K562 (cell line): ENCODE measurements around the gene SOX11. TPM values are rescaled to one million over a fixed set of nuclear protein-coding genes. Genes with fewer than 3 reads are reported as not detected.

ENCODE experiments used
- ATAC-seq: fragments of 200-7000 bp; cut with Tn5 transposase; 3 replicates; pipeline ENCODE4 v1.9.1; 2020; ENCODE audit warnings: moderate library complexity
- BruUV-seq: library from RNA; stranded (reverse); fragments of 400-500 nt; replicated peaks from 2 replicates; lab custom pipeline; 2021; lab: Mats Ljungman, UMichigan
- CTCF ChIA-PET: fragments of 300-600 bp; formaldehyde crosslinking; extraction: SDS; loops from one replicate; lab custom pipeline; 2021; ENCODE audit warnings: low intra/inter-chr PET ratio; lab: Yijun Ruan, JAX
- POLR2A ChIA-PET: fragments of 300-600, 350-650 bp; sonication (Branson Sonifier 250); formaldehyde crosslinking; extraction: SDS; loops from one replicate; lab custom pipeline; 2021; ENCODE audit warnings: antibody characterized with exemption, inconsistent platforms; lab: Yijun Ruan, JAX
- DNase-seq, 4 experiments: peaks; one replicate each; pipeline versions ENCODE4 v3.0.0 to v3.0.0-alpha.2; 2011 to 2018; ENCODE audit warnings: low spot score in 3 of 4, mixed read lengths in 3 of 4; ENCODE audit errors: extremely low read depth in 1 of 4
- FAIRE-seq: peaks from 2 replicates; lab custom pipeline; 2011; peaks lifted over from hg19 to GRCh38; lab: Jason Lieb, UNC
- H2AFZ ChIP-seq: 2 replicates; pipeline ENCODE4 v1.6.0; 2011; ENCODE audit warnings: low read depth, low read length, control low read depth, inconsistent platforms
- H3K27ac ChIP-seq: fragments of 200-600 bp; 3 replicates; pipeline ENCODE4 v1.8.0; 2011; ENCODE audit warnings: low read depth, mild to moderate bottlenecking, control low read depth, inconsistent platforms, low read length, moderate library complexity, mixed read lengths; ENCODE audit errors: extremely low read depth
- H3K27me3 ChIP-seq, 2 experiments: fragments of 300-600 bp in 1 of 2; 2 replicates in 1 of 2; 3 replicates in 1 of 2; pipeline versions ENCODE4 v1.6.0 to v1.8.0; 2011; ENCODE audit warnings: inconsistent platforms in 2 of 2, low read length in 2 of 2, mild to moderate bottlenecking in 1 of 2, mixed read lengths in 1 of 2, moderate library complexity in 1 of 2; ENCODE audit not compliant: control insufficient read depth in 2 of 2, insufficient read depth in 2 of 2
- H3K36me3 ChIP-seq: fragments of 300-600 bp; 3 replicates; pipeline ENCODE4 v1.8.0; 2011; ENCODE audit warnings: mild to moderate bottlenecking, low read length, inconsistent platforms; ENCODE audit not compliant: control insufficient read depth, insufficient read depth
- H3K4me1 ChIP-seq, 2 experiments: fragments of 200-600 bp in 1 of 2; replicated peaks in 1 of 2; 2 replicates in 1 of 2; 3 replicates in 1 of 2; pipeline versions ENCODE4 v1.5.1 to v1.8.0; 2011; ENCODE audit warnings: inconsistent platforms in 2 of 2, low read length in 2 of 2, mild to moderate bottlenecking in 1 of 2, mixed read lengths in 1 of 2, moderate library complexity in 1 of 2; ENCODE audit not compliant: control insufficient read depth in 2 of 2, insufficient read depth in 2 of 2
- H3K4me2 ChIP-seq: 2 replicates; pipeline ENCODE4 v1.6.1; 2011; ENCODE audit warnings: low read length, control low read depth, inconsistent platforms, mixed read lengths; ENCODE audit not compliant: insufficient read depth
- H3K4me3 ChIP-seq: fragments of 200-600 bp; sonication (generic), shearing (Covaris generic); 2 replicates; pipeline ENCODE4 v1.5.1; 2016; ENCODE audit warnings: control low read depth, inconsistent platforms
- H3K79me2 ChIP-seq: fragments of 200-600 bp; 3 replicates; pipeline ENCODE4 v1.8.0; 2011; ENCODE audit warnings: low read length, inconsistent platforms; ENCODE audit not compliant: control insufficient read depth, insufficient read depth
- H3K9ac ChIP-seq, 2 experiments: 2 replicates each; pipeline versions ENCODE4 v1.6.0 to v1.6.1; 2011; ENCODE audit warnings: low read depth in 2 of 2, low read length in 2 of 2, control low read depth in 1 of 2, inconsistent platforms in 1 of 2, mild to moderate bottlenecking in 1 of 2, mixed read lengths in 1 of 2; ENCODE audit not compliant: insufficient read depth in 1 of 2
- H3K9me1 ChIP-seq: one replicate; pipeline ENCODE4 v1.6.0; 2011; ENCODE audit warnings: inconsistent platforms, mild to moderate bottlenecking, low read length, moderate library complexity; ENCODE audit not compliant: control insufficient read depth, insufficient read depth
- H3K9me3 ChIP-seq: replicated peaks from 2 replicates; pipeline ENCODE4 v1.5.1; 2011; ENCODE audit warnings: low read depth, low read length, inconsistent platforms; ENCODE audit not compliant: control insufficient read depth, insufficient read depth
- H4K20me1 ChIP-seq: replicated peaks from 2 replicates; pipeline ENCODE4 v1.6.1; 2011; ENCODE audit warnings: low read length, inconsistent platforms, mixed read lengths; ENCODE audit not compliant: control insufficient read depth, insufficient read depth
- ETV1 ChIP-seq: fragments of 450-650 bp; conservative IDR thresholded peaks from 2 replicates; pipeline ENCODE4 v1.6.1; 2016; ENCODE audit warnings: missing genetic modification characterization, control low read depth, low read depth, missing compliant biosample characterization
- JUND ChIP-seq, 2 experiments: IDR thresholded peaks; 2 replicates in 1 of 2; 3 replicates in 1 of 2; pipeline ENCODE4 v1.6.1; 2011; ENCODE audit warnings: borderline replicate concordance in 2 of 2, low read depth in 2 of 2, low read length in 2 of 2, improper control_type of control experiment in 1 of 2, missing biosample characterization in 1 of 2, missing genetic modification characterization in 1 of 2, missing genetic modification reagents in 1 of 2
- POU5F1 ChIP-seq: fragments of 150-350 bp; IDR thresholded peaks from 2 replicates; pipeline ENCODE4 v1.6.1; 2014; ENCODE audit warnings: borderline replicate concordance, low read length, low read depth, mild to moderate bottlenecking; ENCODE audit not compliant: partially characterized antibody
- RAD21 ChIP-seq, 2 experiments: fragments of 250-450 bp in 1 of 2; fragments of 450-650 bp in 1 of 2; sonication (Bioruptor Pico) in 1 of 2; formaldehyde crosslinking in 1 of 2; IDR thresholded peaks in 1 of 2; conservative IDR thresholded peaks in 1 of 2; 2 replicates each; pipeline versions ENCODE4 v1.4.0 to v1.8.0; 2020 to 2022; ENCODE audit warnings: mild to moderate bottlenecking in 2 of 2, moderate library complexity in 1 of 2
- SMAD2 ChIP-seq: fragments of 150-350 bp; IDR thresholded peaks from 2 replicates; pipeline ENCODE4 v1.6.1; 2014; ENCODE audit warnings: low read depth, mild to moderate bottlenecking, low read length
- STAT5A ChIP-seq: IDR thresholded peaks from 2 replicates; pipeline ENCODE4 v1.6.1; 2012; ENCODE audit warnings: low read length, inconsistent platforms, borderline replicate concordance
- TAF15 ChIP-seq: fragments of 200-400 bp; formaldehyde crosslinking; IDR thresholded peaks from 2 replicates; pipeline ENCODE4 v1.6.1; 2017; ENCODE audit warnings: mild to moderate bottlenecking, low read depth, low read length, moderate library complexity
- TFE3 ChIP-seq: fragments of 450-650 bp; formaldehyde crosslinking; IDR thresholded peaks from 2 replicates; pipeline ENCODE4 v1.4.0; 2020; ENCODE audit warnings: mild to moderate bottlenecking, mixed read lengths
- ZNF57 ChIP-seq: fragments of 450-650 bp; formaldehyde crosslinking; IDR thresholded peaks from 2 replicates; pipeline ENCODE4 v1.4.0; 2020; ENCODE audit warnings: mild to moderate bottlenecking, moderate library complexity
- ZNF592 ChIP-seq: fragments of 450-650 bp; IDR thresholded peaks from 2 replicates; pipeline ENCODE4 v1.6.1; 2017; ENCODE audit warnings: antibody characterized with exemption, mild to moderate bottlenecking
- WGBS: fragments of 100-300 bp; shearing (Covaris generic); methylation state at CpG from one replicate; pipeline ENCODE4 v1.1.6; 2016; ENCODE audit warnings: low coverage, mixed read lengths; ENCODE audit not compliant: insufficient coverage; ENCODE audit errors: missing lambda C conversion rate; 5-methylcytosine and 5-hydroxymethylcytosine counted together
- in situ Hi-C: fragments of 300-500 bp; cut with MboI; formaldehyde crosslinking; loops from 4 replicates; pipeline ENCODE4 v1.15.0; 2018; ENCODE audit warnings: inconsistent platforms, mixed read lengths
- intact Hi-C: fragments of 100-400 bp; cut with micrococcal nuclease; formaldehyde crosslinking; loops from 2 replicates; pipeline ENCODE4 v1.14.2; 2022
- polyA plus RNA-seq, 8 experiments: library from polyadenylated mRNA; depleted of rRNA in 4 of 8; stranded (reverse) in 5 of 8; unstranded in 3 of 8; fragments of >200 nt; fragmentation: Nextera tagmentation in 2 of 8; fragmentation: Illumina TruSeq in 1 of 8; extraction: Ambion mirVana in 2 of 8; extraction: Trizol in 1 of 8; gene quantifications; 2 replicates each; pipeline versions ENCODE4 v1.2.1 to v1.2.3, GENCODE V29; 2011 to 2014; ENCODE audit warnings: inconsistent platforms in 1 of 8, missing spikeins in 1 of 8
- total RNA-seq, 7 experiments: library from RNA; depleted of rRNA in 6 of 7; stranded (reverse); fragments of >200 nt in 6 of 7; fragmentation: Illumina TruSeq in 2 of 7; extraction: Trizol in 2 of 7; gene quantifications; 2 replicates each; pipeline versions ENCODE4 v1.2.1 to v1.2.3, GENCODE V29; 2011 to 2021; ENCODE audit warnings: low replicate concordance in 1 of 7

The SOX11 gene
- total and polyA plus RNA-seq, 9 of the 15 experiments (the other 6 are each of a cell fraction or from before 2014, with no cell fraction given): 0.02 TPM; not detected in 8

GRCh38 chr2:5699963-5700362 is 7.8 kb downstream of the SOX11 start:
- WGBS: 0% methylated on average over 4 of the region's 4 CpGs
- H3K4me1 ChIP-seq: no peaks in the 10 kb centered on the region
- CTCF ChIA-PET: no interaction called here
- no peak overlapping the region for H2AFZ ChIP-seq
- no peak for TF ChIP-seq STAT5A
- TF ChIP-seq JUND (IDR thresholded peaks at IDR 0.05; ENCODE audit: borderline replicate concordance, low read depth, low read length): no peak
- no peak for TF ChIP-seq JUND (tag; IDR thresholded peaks at IDR 0.05; ENCODE audit: borderline replicate concordance, low read depth, low read length)
- TF ChIP-seq ETV1 (tag): no peak
- TF ChIP-seq RAD21 (CRISPR knock-in tag; conservative IDR thresholded peaks at IDR 0.05 in 1 of 2, IDR thresholded peaks at IDR 0.05 in 1 of 2): no peak
- no peak overlapping the region for H3K4me3 ChIP-seq
- DNase-seq: no peak
- POLR2A ChIA-PET: no interaction called here
- no peaks in the 10 kb centered on the region for H3K9me3 ChIP-seq
- intact Hi-C loops: no loop called here
- no peaks in the 10 kb centered on the region for H3K79me2 ChIP-seq
- no peaks in the 10 kb centered on the region for H4K20me1 ChIP-seq
- H3K4me2 ChIP-seq: no peak overlapping the region
- H3K9ac ChIP-seq: no peak overlapping the region
- in situ Hi-C loops: no loop called here
- no peak for ATAC-seq
- H3K27ac ChIP-seq: no peak overlapping the region
- no peak for FAIRE-seq
- BruUV-seq: no TSS peak
- no peaks in the 10 kb centered on the region for H3K36me3 ChIP-seq
- H3K27me3 ChIP-seq: no peaks in the 10 kb centered on the region
- no peaks in the 10 kb centered on the region for H3K9me1 ChIP-seq

- Histone ChIP-seq H3K36me3 (no peaks in the 10 kb centered on the region), H3K4me3 (no peak overlapping the region), H2AFZ (no peak overlapping the region), H3K9me3 (no peaks in the 10 kb centered on the region), H3K27ac (no peak overlapping the region), H3K9ac (no peak overlapping the region), H3K27me3 (no peaks in the 10 kb centered on the region), H4K20me1 (no peaks in the 10 kb centered on the region), H3K79me2 (no peaks in the 10 kb centered on the region), H3K9me1 (no peaks in the 10 kb centered on the region), H3K4me2 (no peak overlapping the region), H3K4me1 (no peaks in the 10 kb centered on the region)
- in situ Hi-C loops (no loop called here), intact Hi-C loops (no loop called here)
- ChIA-PET POLR2A (no interaction called here), CTCF (no interaction called here)
- FAIRE-seq (no peak), ATAC-seq (no peak), DNase-seq (no peak)
- BruUV-seq: no TSS peak
- WGBS: 0% methylated on average over 5 of the region's 5 CpGs
- TF ChIP-seq TFE3 (CRISPR knock-in tag): no peak
- no peak for TF ChIP-seq TAF15
- TF ChIP-seq ZNF592: no peak
- TF ChIP-seq POU5F1: no peak
- TF ChIP-seq SMAD2: no peak
- no peak for TF ChIP-seq ZNF57 (CRISPR knock-in tag)
Measured at GRCh38 chr2:5700551-5700950, 8.4 kb downstream of the SOX11 start.
